Upper lobe of right lung (tissue), 1 donor: ENCODE results near the gene GRIP1. TPM values are rescaled to one million over a fixed set of nuclear protein-coding genes. Genes with fewer than 3 reads are reported as not detected.
A peak's percentile ranks its signal among the peaks of the same experiment; 100 is the strongest.

Experiments
- ATAC-seq: fragments of 200-7000 bp; cut with Tn5 transposase; one replicate; pipeline ENCODE4 v1.9.1; 2020; ENCODE audit warnings: mild to moderate bottlenecking, moderate library complexity
- DNase-seq: peaks from one replicate; pipeline ENCODE4 v3.0.0-alpha.2; 2020
- H3K27ac ChIP-seq: fragments of 200-600 bp; one replicate; pipeline ENCODE4 v1.8.0; 2022
- H3K27me3 ChIP-seq: fragments of 200-600 bp; one replicate; pipeline ENCODE4 v1.8.0; 2022; ENCODE audit warnings: mild to moderate bottlenecking
- H3K36me3 ChIP-seq: fragments of 200-600 bp; one replicate; pipeline ENCODE4 v1.8.0; 2022
- H3K4me1 ChIP-seq: fragments of 200-600 bp; one replicate; pipeline ENCODE4 v1.8.0; 2022
- H3K4me3 ChIP-seq: fragments of 200-600 bp; one replicate; pipeline ENCODE4 v1.8.0; 2022; ENCODE audit warnings: mild to moderate bottlenecking
- H3K9me3 ChIP-seq: fragments of 200-600 bp; one replicate; pipeline ENCODE4 v1.8.0; 2022
- intact Hi-C: fragments of 100-400 bp; cut with DNase I; formaldehyde crosslinking; loops from one replicate; pipeline ENCODE4 v1.11.0; 2022
- total RNA-seq: library from RNA; stranded (reverse); fragmentation: NEBNext Ultra II Directional; extraction: Animal tissue kit (Norgen Biotek cat#: 25700); gene quantifications from one replicate; pipeline ENCODE4 v1.2.1, GENCODE V29; 2021
- TF ChIP-seq, protein P1 (sequence below): fragments of 200-600 bp; IDR thresholded peaks from one replicate; pipeline ENCODE4 v1.8.0; 2022; ENCODE audit warnings: antibody characterized with exemption
- donor health status: DM: no; HTN: yes; CAD: no; lungs with severe emphysema.

GRIP1 gene
- total RNA-seq, 1 donor from 2014 or later, result 5.2 TPM

DNA sequence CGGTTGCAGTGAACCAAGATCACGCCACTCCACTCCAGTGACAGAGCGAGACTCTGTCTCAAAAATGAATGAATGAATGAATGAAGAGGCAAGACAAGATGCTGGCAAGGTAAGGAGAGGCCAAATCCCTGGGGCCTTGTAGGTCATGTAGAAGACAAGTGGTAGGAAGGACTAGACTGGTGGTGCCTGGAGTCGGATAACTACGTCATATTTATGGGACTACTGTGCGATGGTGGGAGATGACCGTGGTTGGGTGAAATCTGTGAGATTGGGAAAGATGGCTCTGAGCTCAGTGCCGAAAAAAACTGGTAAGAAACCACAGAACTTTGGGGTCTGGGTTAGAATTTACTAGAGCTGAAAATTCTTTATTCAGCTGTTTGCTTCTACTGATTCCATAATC is 326.0 kb downstream of the GRIP1 start:
- intact Hi-C loops, result no loop called here
- H3K27me3 ChIP-seq, result no peaks in the 10 kb centered on the region
- no peaks in the 10 kb centered on the region for H3K9me3 ChIP-seq
- no peak overlapping the region for H3K27ac ChIP-seq
- no peak overlapping the region for H3K4me3 ChIP-seq
- ATAC-seq (no peak), DNase-seq (no peak)
- no peaks in the 10 kb centered on the region for H3K4me1 ChIP-seq
- TF ChIP-seq, protein P1, sequence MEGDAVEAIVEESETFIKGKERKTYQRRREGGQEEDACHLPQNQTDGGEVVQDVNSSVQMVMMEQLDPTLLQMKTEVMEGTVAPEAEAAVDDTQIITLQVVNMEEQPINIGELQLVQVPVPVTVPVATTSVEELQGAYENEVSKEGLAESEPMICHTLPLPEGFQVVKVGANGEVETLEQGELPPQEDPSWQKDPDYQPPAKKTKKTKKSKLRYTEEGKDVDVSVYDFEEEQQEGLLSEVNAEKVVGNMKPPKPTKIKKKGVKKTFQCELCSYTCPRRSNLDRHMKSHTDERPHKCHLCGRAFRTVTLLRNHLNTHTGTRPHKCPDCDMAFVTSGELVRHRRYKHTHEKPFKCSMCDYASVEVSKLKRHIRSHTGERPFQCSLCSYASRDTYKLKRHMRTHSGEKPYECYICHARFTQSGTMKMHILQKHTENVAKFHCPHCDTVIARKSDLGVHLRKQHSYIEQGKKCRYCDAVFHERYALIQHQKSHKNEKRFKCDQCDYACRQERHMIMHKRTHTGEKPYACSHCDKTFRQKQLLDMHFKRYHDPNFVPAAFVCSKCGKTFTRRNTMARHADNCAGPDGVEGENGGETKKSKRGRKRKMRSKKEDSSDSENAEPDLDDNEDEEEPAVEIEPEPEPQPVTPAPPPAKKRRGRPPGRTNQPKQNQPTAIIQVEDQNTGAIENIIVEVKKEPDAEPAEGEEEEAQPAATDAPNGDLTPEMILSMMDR, result no peak
- H3K36me3 ChIP-seq, result no peaks in the 10 kb centered on the region

DNA sequence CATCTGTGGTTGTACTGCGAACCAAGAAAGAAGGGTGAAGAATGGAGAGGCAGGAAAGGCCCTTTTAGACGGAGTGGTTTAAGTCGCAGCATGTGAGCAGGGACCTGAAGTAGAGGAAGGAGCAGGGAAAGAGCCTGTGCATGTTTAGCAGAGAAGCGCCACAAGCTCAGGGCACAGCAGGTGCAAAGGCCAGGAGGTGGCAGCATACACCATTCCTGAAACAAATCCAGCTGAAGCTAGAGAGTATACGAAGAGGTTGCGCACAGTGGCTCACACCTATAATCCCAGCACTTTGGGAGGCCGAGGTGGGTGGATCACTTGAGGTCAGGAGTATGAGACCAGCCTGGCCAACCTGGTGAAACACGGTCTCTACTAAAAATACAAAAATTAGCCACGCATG is 326.7 kb downstream of the GRIP1 start:
- intact Hi-C loops, result no loop called here
- DNase-seq (no peak), ATAC-seq (peak; percentile 67)
- Histone ChIP-seq H3K27me3 (no peaks in the 10 kb centered on the region), H3K4me1 (no peaks in the 10 kb centered on the region), H3K27ac (no peak overlapping the region), H3K36me3 (no peaks in the 10 kb centered on the region), H3K9me3 (no peaks in the 10 kb centered on the region), H3K4me3 (no peak overlapping the region)
- TF ChIP-seq, protein P1, result peak; percentile 31

- no peaks in the 10 kb centered on the region for H3K4me1 ChIP-seq
- no peak overlapping the region for H3K4me3 ChIP-seq
- no peaks in the 10 kb centered on the region for H3K27me3 ChIP-seq
- TF ChIP-seq, protein P1, result no peak
- H3K27ac ChIP-seq, result no peak overlapping the region
- intact Hi-C loops, result no loop called here
- H3K9me3 ChIP-seq, result no peaks in the 10 kb centered on the region
- DNase-seq (no peak), ATAC-seq (no peak)
- no peaks in the 10 kb centered on the region for H3K36me3 ChIP-seq
Observed at GRCh38 chr12:66351301-66351700, 327.6 kb downstream of the GRIP1 start.

DNA sequence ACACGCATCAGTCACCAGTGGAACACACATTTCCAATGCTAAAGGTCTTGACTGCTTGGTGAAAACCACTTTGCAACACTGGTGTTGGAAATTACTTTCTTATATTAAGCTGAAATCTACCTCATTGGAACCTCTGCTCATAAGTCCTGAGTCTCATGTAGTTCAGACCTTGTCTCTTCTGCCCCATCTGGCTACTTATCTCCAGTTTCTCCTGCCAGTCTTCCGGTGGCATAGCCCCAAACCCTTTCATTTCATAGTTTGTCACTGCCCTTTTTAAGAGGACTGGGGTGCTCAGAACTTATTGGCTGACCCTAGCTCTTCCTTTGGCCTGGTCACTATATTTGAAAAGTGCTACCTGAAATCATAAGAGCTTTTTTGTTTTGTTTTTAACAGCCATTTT is 332.9 kb downstream of the GRIP1 start:
- intact Hi-C loops, result no loop called here
- ATAC-seq (no peak), DNase-seq (no peak)
- Histone ChIP-seq H3K27me3 (no peaks in the 10 kb centered on the region), H3K36me3 (no peaks in the 10 kb centered on the region), H3K4me3 (no peak overlapping the region), H3K9me3 (no peaks in the 10 kb centered on the region), H3K27ac (no peak overlapping the region), H3K4me1 (no peaks in the 10 kb centered on the region)
- TF ChIP-seq, protein P1, result no peak

- H3K9me3 ChIP-seq, result no peaks in the 10 kb centered on the region
- ATAC-seq (no peak), DNase-seq (no peak)
- H3K27me3 ChIP-seq, result no peaks in the 10 kb centered on the region
- H3K27ac ChIP-seq, result no peak overlapping the region
- intact Hi-C loops, result no loop called here
- H3K36me3 ChIP-seq, result no peaks in the 10 kb centered on the region
- no peaks in the 10 kb centered on the region for H3K4me1 ChIP-seq
- TF ChIP-seq, protein P1, result no peak
- no peak overlapping the region for H3K4me3 ChIP-seq
Observed at GRCh38 chr12:66345212-66345611, 333.7 kb downstream of the GRIP1 start.

DNA sequence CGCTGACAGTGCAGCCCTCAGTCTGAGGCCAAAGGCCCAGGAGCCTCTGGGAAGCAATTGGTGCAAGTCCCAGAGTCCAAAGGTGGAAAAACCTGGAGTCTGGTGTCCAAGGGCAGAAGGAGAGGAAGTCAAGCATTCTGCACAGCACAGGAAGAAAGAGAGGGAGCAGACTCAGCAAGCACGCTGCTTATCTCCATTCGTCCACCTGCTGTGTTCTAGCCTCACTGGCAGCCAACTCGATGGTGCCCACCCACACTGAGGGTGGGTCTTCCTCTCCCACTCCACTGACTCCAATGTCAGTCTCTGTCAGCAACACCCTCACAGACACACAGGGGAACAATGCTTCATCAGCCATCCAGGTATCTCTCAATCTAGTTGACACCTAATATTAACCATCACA is 337.8 kb downstream of the GRIP1 start:
- ATAC-seq (no peak), DNase-seq (no peak)
- no peaks in the 10 kb centered on the region for H3K4me1 ChIP-seq
- peaks cover 17% of the 10 kb centered on the region for H3K36me3 ChIP-seq
- H3K27ac ChIP-seq, result no peak overlapping the region
- H3K9me3 ChIP-seq, result no peaks in the 10 kb centered on the region
- H3K27me3 ChIP-seq, result no peaks in the 10 kb centered on the region
- TF ChIP-seq, protein P1, result no peak
- intact Hi-C loops, result no loop called here
- H3K4me3 ChIP-seq, result no peak overlapping the region
